ENCODE results near the gene ARSB.

ARSB gene

DNA sequence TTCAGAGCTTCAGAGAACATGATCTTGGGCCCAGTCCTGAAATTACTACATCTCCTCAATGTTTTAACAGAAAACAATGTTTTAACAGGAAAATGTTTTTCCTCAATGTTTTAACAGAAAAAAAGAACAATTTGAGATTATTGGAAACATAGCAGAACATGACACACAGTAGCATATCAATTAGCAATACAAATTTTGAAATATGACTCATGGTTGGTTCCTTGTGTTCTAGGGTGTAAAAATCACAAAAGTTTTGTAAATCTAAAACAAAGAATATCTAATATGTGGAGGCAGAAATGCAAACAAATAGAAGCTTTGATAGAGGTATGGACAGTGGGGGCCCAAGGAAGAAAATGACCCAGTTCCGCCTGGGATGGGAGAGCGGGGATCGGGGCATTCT is 22.8 kb upstream of the ARSB start:
- TF ChIP-seq, protein P1, sequence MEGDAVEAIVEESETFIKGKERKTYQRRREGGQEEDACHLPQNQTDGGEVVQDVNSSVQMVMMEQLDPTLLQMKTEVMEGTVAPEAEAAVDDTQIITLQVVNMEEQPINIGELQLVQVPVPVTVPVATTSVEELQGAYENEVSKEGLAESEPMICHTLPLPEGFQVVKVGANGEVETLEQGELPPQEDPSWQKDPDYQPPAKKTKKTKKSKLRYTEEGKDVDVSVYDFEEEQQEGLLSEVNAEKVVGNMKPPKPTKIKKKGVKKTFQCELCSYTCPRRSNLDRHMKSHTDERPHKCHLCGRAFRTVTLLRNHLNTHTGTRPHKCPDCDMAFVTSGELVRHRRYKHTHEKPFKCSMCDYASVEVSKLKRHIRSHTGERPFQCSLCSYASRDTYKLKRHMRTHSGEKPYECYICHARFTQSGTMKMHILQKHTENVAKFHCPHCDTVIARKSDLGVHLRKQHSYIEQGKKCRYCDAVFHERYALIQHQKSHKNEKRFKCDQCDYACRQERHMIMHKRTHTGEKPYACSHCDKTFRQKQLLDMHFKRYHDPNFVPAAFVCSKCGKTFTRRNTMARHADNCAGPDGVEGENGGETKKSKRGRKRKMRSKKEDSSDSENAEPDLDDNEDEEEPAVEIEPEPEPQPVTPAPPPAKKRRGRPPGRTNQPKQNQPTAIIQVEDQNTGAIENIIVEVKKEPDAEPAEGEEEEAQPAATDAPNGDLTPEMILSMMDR (IDR thresholded peaks at IDR 0.05; ENCODE audit: insufficient read depth, low read length, poor library complexity, severe bottlenecking), result no peak
- Histone ChIP-seq H3K27me3 (replicated peaks; ENCODE audit: control insufficient read depth, insufficient read depth, low read length) (no peaks in the 10 kb centered on the region), H3K4me3 (replicated peaks; ENCODE audit: low read depth, low read length) (no peak overlapping the region), H3K36me3 (ENCODE audit: control insufficient read depth, insufficient read depth, low read length) (no peaks in the 10 kb centered on the region)
- no peak for DNase-seq (ENCODE audit: extremely low read depth, insufficient read length)

DNA sequence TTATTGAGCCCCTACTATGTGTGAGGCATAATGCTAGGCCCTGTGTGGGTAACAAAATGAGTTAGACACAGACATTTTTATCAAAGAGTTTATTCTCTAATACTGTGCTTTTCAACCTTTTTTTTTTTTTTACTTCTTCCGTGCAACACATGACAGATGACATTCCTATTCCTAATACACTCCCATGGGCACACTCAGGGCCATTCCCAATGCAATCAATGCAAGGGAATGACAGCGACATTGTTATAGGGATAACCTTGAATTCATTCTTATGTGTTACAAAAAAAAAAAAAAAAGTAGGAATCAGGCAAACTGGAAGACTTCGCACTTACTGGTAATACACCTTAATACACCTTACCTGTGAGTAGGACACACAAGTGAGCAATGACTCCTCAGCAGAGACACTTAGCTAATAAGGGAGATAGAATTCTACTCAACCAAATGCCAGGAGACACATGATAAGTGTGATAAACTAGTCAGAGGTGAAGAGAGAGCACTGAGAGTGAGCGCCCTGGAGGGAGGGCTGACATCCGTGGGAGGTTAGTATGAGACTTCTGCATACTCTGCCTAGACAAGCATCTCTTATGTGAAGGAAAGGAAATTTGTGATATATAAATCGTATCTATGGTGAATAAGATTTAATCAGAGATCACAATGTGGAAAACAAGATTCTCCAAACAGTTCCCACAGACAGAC is 21.0 kb upstream of the ARSB start:
- no peak for DNase-seq (ENCODE audit: extremely low read depth, insufficient read length)
- H3K27me3 ChIP-seq (replicated peaks; ENCODE audit: control insufficient read depth, insufficient read depth, low read length), result no peaks in the 10 kb centered on the region
- TF ChIP-seq, protein P1 (IDR thresholded peaks at IDR 0.05; ENCODE audit: insufficient read depth, low read length, poor library complexity, severe bottlenecking), result no peak
- H3K4me3 ChIP-seq (replicated peaks; ENCODE audit: low read depth, low read length), result no peak overlapping the region
- H3K36me3 ChIP-seq (ENCODE audit: control insufficient read depth, insufficient read depth, low read length), result no peaks in the 10 kb centered on the region

DNA sequence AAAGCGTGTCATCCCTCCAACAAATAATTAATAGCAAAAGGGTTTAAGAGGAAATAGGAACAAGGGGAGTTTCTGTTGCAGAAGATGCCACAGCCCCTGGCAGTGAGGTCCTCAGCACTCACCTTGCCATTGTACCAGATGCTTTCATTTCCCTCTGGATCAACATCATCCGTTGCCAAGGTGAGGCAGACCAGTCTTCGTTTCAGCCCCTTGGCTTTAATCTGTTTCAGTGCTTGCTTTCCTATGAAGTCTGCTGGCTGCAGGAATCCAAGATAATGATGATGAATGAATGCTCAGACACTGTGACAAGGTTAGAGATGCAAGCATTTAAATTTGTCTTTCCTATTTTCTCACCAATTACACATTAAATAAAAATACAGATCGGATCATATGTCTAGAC is 20.0 kb upstream of the ARSB start:
- Histone ChIP-seq H3K27me3 (replicated peaks; ENCODE audit: control insufficient read depth, insufficient read depth, low read length) (no peaks in the 10 kb centered on the region), H3K36me3 (ENCODE audit: control insufficient read depth, insufficient read depth, low read length) (no peaks in the 10 kb centered on the region), H3K4me3 (replicated peaks; ENCODE audit: low read depth, low read length) (no peak overlapping the region)
- no peak for DNase-seq (ENCODE audit: extremely low read depth, insufficient read length)
- TF ChIP-seq, protein P1 (IDR thresholded peaks at IDR 0.05; ENCODE audit: insufficient read depth, low read length, poor library complexity, severe bottlenecking), result no peak

DNA sequence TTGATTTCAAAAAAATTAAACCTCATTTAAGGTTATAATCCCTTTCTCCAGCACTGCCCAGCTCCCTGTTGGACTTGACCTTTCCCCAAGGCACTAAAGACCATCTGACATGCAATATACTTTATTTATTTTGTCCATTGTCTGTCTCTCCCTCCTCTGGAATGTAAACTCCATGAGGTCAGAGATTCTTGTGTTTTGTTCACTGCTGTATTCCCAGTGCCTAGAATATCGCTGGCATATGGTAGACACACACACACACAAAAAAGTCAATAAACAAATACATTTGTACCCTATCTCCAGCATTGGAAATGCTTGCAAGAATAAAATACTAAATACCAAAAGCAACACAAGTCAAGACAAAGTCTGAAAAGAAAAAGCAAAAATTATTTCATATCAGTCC is 17.3 kb upstream of the ARSB start:
- TF ChIP-seq, protein P1 (IDR thresholded peaks at IDR 0.05; ENCODE audit: insufficient read depth, low read length, poor library complexity, severe bottlenecking), result no peak
- no peak for DNase-seq (ENCODE audit: extremely low read depth, insufficient read length)
- H3K4me3 ChIP-seq (replicated peaks; ENCODE audit: low read depth, low read length), result no peak overlapping the region

DNA sequence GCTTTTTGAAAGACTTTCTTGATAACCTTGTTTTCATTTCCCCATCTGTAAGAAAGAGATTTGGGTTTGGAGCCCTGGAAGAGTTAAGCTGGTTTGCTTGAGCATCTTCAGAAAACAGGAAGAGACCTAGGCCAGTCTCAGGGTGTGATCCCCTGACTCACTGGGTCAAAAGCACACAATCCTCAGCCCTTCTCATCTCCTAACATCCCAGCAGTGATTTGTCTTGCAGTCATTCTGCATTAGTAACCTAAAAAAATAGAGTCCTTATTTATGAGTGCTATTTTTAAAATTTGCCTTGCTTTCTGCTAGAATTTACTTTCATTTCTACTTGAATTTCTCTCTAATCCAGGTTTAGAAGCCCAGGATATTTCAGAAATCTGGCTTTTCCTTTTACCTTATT is 16.4 kb upstream of the ARSB start:
- TF ChIP-seq, protein P1 (IDR thresholded peaks at IDR 0.05; ENCODE audit: insufficient read depth, low read length, poor library complexity, severe bottlenecking), result no peak
- Histone ChIP-seq H3K36me3 (ENCODE audit: control insufficient read depth, insufficient read depth, low read length) (no peaks in the 10 kb centered on the region), H3K27me3 (replicated peaks; ENCODE audit: control insufficient read depth, insufficient read depth, low read length) (no peaks in the 10 kb centered on the region), H3K4me3 (replicated peaks; ENCODE audit: low read depth, low read length) (no peak overlapping the region)
- no peak for DNase-seq (ENCODE audit: extremely low read depth, insufficient read length)

More for the DNA sequence above, 17.3 kb upstream of the ARSB start:
- Histone ChIP-seq H3K36me3 (ENCODE audit: control insufficient read depth, insufficient read depth, low read length) (no peaks in the 10 kb centered on the region), H3K27me3 (replicated peaks; ENCODE audit: control insufficient read depth, insufficient read depth, low read length) (no peaks in the 10 kb centered on the region)

DNA sequence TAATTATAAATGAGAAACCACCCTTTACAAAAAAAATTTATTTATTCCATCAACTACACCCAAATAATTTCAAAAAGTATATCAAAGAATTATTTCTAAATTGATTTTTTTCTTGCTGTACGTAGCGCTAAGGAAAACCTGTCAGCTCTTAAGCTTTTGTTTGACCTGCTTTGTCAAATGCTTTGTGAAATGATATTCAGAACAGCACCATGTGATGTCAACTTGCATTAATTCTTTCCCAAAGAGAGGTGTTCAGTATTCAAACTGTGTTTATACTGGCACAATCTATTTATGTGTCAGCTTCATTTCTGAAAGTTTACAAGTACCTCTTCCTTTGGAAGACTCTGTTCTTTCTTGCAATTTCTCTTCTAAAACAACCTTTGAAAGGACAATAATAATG is 12.0 kb upstream of the ARSB start:
- DNase-seq (ENCODE audit: extremely low read depth, insufficient read length), result no peak
- Histone ChIP-seq H3K36me3 (ENCODE audit: control insufficient read depth, insufficient read depth, low read length) (no peaks in the 10 kb centered on the region), H3K4me3 (replicated peaks; ENCODE audit: low read depth, low read length) (no peak overlapping the region), H3K27me3 (replicated peaks; ENCODE audit: control insufficient read depth, insufficient read depth, low read length) (no peaks in the 10 kb centered on the region)
- TF ChIP-seq, protein P1 (IDR thresholded peaks at IDR 0.05; ENCODE audit: insufficient read depth, low read length, poor library complexity, severe bottlenecking), result no peak

All from GM06990 (cell line).